K562 (cell line): ENCODE data around the gene STX2. TPM values are rescaled to one million over a fixed set of nuclear protein-coding genes. Genes with fewer than 3 reads are reported as not detected.
A peak's percentile ranks its signal among the peaks of the same experiment; 100 is the strongest.

ENCODE experiments used
- ETV1 ChIP-seq: fragments of 450-650 bp; conservative IDR thresholded peaks from 2 replicates; pipeline ENCODE4 v1.6.1; 2016; ENCODE audit warnings: missing genetic modification characterization, control low read depth, low read depth, missing compliant biosample characterization
- GABPB2 ChIP-seq: fragments of 250-450 bp; sonication (Bioruptor Pico); conservative IDR thresholded peaks from 2 replicates; pipeline ENCODE4 v1.5.1; 2021; ENCODE audit warnings: mild to moderate bottlenecking
- HDAC1 ChIP-seq, 2 experiments: fragments of 450-650 bp; IDR thresholded peaks; 2 replicates each; pipeline ENCODE4 v1.6.1; 2016 to 2017; ENCODE audit warnings: inconsistent platforms in 1 of 2, mild to moderate bottlenecking in 1 of 2, moderate library complexity in 1 of 2
- MEF2D ChIP-seq: conservative IDR thresholded peaks from 2 replicates; pipeline ENCODE4 v1.6.1; 2016; ENCODE audit warnings: low read depth, missing genetic modification characterization, missing compliant biosample characterization
- RAD21 ChIP-seq, 2 experiments: fragments of 250-450 bp in 1 of 2; fragments of 450-650 bp in 1 of 2; sonication (Bioruptor Pico) in 1 of 2; formaldehyde crosslinking in 1 of 2; IDR thresholded peaks in 1 of 2; conservative IDR thresholded peaks in 1 of 2; 2 replicates each; pipeline versions ENCODE4 v1.4.0 to v1.8.0; 2020 to 2022; ENCODE audit warnings: mild to moderate bottlenecking in 2 of 2, moderate library complexity in 1 of 2
- RBM25 ChIP-seq: fragments of 200-400 bp; formaldehyde crosslinking; IDR thresholded peaks from 2 replicates; pipeline ENCODE4 v1.6.1; 2018; ENCODE audit warnings: low read length, low read depth, moderate library complexity; ENCODE audit not compliant: severe bottlenecking
- RFX1 ChIP-seq: fragments of 450-650 bp; IDR thresholded peaks from 2 replicates; pipeline ENCODE4 v1.6.1; 2016; ENCODE audit warnings: mild to moderate bottlenecking, moderate library complexity
- SRSF3 ChIP-seq: fragments of 200-400 bp; formaldehyde crosslinking; IDR thresholded peaks from 2 replicates; pipeline ENCODE4 v1.6.1; 2016; ENCODE audit warnings: mild to moderate bottlenecking, low read length, moderate library complexity; ENCODE audit not compliant: insufficient read depth
- WHSC1 ChIP-seq: IDR thresholded peaks from one replicate; pipeline ENCODE4 v1.6.1; 2012; ENCODE audit warnings: low read length, control low read depth, inconsistent platforms
- ZFX ChIP-seq: sonication (generic); formaldehyde crosslinking; IDR thresholded peaks from 2 replicates; pipeline ENCODE4 v1.8.0; 2022; ENCODE audit warnings: mild to moderate bottlenecking, missing genetic modification reagents, moderate library complexity
- ZNF57 ChIP-seq: fragments of 450-650 bp; formaldehyde crosslinking; IDR thresholded peaks from 2 replicates; pipeline ENCODE4 v1.4.0; 2020; ENCODE audit warnings: mild to moderate bottlenecking, moderate library complexity
- ZNF77 ChIP-seq: fragments of 250-450 bp; sonication (Bioruptor Pico); IDR thresholded peaks from 2 replicates; pipeline ENCODE4 v1.5.0; 2020
- polyA plus RNA-seq, 8 experiments: library from polyadenylated mRNA; depleted of rRNA in 4 of 8; stranded (reverse) in 5 of 8; unstranded in 3 of 8; fragments of >200 nt; fragmentation: Nextera tagmentation in 2 of 8; fragmentation: Illumina TruSeq in 1 of 8; extraction: Ambion mirVana in 2 of 8; extraction: Trizol in 1 of 8; gene quantifications; 2 replicates each; pipeline versions ENCODE4 v1.2.1 to v1.2.3, GENCODE V29; 2011 to 2014; ENCODE audit warnings: inconsistent platforms in 1 of 8, missing spikeins in 1 of 8
- total RNA-seq, 7 experiments: library from RNA; depleted of rRNA in 6 of 7; stranded (reverse); fragments of >200 nt in 6 of 7; fragmentation: Illumina TruSeq in 2 of 7; extraction: Trizol in 2 of 7; gene quantifications; 2 replicates each; pipeline versions ENCODE4 v1.2.1 to v1.2.3, GENCODE V29; 2011 to 2021; ENCODE audit warnings: low replicate concordance in 1 of 7
- TF ChIP-seq, protein P1 (sequence below): fragments of 250-450 bp; sonication (Bioruptor Pico); IDR thresholded peaks from 2 replicates; pipeline ENCODE4 v1.5.0; 2021
- TF ChIP-seq, protein P2 (sequence below): fragments of 450-650 bp; IDR thresholded peaks from 2 replicates; pipeline ENCODE4 v1.6.1; 2016; ENCODE audit warnings: borderline replicate concordance
- TF ChIP-seq, protein P3 (sequence below): conservative IDR thresholded peaks from 2 replicates; pipeline ENCODE4 v1.6.1; 2011; ENCODE audit warnings: low read depth, mild to moderate bottlenecking, low read length; ENCODE audit not compliant: control insufficient read depth
- TF ChIP-seq, protein P4 (sequence below): fragments of 450-650 bp; conservative IDR thresholded peaks from 2 replicates; pipeline ENCODE4 v1.6.1; 2016; ENCODE audit warnings: missing genetic modification characterization, low read depth, mild to moderate bottlenecking, control low read depth, missing compliant biosample characterization
- TF ChIP-seq, protein P5 (sequence below): fragments of 450-650 bp; formaldehyde crosslinking; IDR thresholded peaks from 2 replicates; pipeline ENCODE4 v1.4.0; 2020; ENCODE audit warnings: mild to moderate bottlenecking
- TF ChIP-seq, protein P6 (sequence below): fragments of 250-450 bp; sonication (Bioruptor Pico); IDR thresholded peaks from 2 replicates; pipeline ENCODE4 v1.5.0; 2021; ENCODE audit warnings: mild to moderate bottlenecking, borderline replicate concordance

STX2 gene
- total and polyA plus RNA-seq, 9 of the 15 experiments (the other 6 are each of a cell fraction or from before 2014, with no cell fraction given) = 22.2 to 54.6 (median 30.8) TPM

DNA sequence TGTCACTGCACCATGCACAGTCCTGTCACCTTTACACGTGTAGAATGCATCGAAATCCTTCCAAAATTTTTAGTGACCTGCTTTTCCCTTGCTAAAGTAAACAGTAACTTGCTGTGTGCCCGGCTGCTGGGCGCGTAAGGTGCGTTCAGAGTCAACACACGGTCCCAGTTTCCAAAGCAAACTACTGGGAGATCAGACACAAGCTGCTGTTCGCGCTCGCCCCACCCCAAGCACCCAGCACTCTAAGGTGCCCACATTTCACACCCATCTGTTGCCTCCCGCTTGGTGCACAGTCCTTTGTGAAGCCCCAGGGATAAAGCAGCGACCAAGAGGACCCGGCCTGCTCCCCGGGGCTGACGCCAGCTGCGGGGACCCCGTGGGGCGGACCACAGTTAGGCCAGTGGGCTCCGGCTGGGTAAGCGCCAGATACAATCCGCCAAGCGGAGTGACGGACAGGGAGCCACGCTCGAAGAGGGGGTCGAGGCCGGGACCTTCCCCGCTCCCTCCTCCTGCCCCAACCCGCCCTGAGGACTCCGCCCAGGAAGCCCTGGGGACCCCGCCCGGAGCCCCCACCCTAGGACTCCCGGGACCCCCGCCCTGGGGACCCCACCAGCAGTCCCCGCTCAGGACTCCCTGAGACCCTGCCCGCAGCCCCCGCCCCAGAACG lies 633 bp downstream of the STX2 start (continued):
- no peak for TF ChIP-seq MEF2D
- TF ChIP-seq HDAC1 (IDR thresholded peaks at IDR 0.05) = 0 out of 4 replicates have a peak, but pooled peaks of 1 of the 2 experiments have one; percentile 60
- no peak for TF ChIP-seq ETV1 (tag)
- TF ChIP-seq, protein P1, sequence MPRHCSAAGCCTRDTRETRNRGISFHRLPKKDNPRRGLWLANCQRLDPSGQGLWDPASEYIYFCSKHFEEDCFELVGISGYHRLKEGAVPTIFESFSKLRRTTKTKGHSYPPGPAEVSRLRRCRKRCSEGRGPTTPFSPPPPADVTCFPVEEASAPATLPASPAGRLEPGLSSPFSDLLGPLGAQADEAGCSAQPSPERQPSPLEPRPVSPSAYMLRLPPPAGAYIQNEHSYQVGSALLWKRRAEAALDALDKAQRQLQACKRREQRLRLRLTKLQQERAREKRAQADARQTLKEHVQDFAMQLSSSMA (CRISPR knock-in tag) = no peak
- no peak for TF ChIP-seq RAD21 (CRISPR knock-in tag; conservative IDR thresholded peaks at IDR 0.05 in 1 of 2, IDR thresholded peaks at IDR 0.05 in 1 of 2)
- TF ChIP-seq, protein P2, sequence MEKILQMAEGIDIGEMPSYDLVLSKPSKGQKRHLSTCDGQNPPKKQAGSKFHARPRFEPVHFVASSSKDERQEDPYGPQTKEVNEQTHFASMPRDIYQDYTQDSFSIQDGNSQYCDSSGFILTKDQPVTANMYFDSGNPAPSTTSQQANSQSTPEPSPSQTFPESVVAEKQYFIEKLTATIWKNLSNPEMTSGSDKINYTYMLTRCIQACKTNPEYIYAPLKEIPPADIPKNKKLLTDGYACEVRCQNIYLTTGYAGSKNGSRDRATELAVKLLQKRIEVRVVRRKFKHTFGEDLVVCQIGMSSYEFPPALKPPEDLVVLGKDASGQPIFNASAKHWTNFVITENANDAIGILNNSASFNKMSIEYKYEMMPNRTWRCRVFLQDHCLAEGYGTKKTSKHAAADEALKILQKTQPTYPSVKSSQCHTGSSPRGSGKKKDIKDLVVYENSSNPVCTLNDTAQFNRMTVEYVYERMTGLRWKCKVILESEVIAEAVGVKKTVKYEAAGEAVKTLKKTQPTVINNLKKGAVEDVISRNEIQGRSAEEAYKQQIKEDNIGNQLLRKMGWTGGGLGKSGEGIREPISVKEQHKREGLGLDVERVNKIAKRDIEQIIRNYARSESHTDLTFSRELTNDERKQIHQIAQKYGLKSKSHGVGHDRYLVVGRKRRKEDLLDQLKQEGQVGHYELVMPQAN = peak; percentile 58; the same call in 1 of the 2 replicates
- no peak for TF ChIP-seq GABPB2 (CRISPR knock-in tag)
- peak; percentile 46; the same call in 1 of the 2 replicates for TF ChIP-seq ZFX (CRISPR knock-in tag)
- TF ChIP-seq ZNF77 (CRISPR knock-in tag) = no peak
- TF ChIP-seq, protein P3, sequence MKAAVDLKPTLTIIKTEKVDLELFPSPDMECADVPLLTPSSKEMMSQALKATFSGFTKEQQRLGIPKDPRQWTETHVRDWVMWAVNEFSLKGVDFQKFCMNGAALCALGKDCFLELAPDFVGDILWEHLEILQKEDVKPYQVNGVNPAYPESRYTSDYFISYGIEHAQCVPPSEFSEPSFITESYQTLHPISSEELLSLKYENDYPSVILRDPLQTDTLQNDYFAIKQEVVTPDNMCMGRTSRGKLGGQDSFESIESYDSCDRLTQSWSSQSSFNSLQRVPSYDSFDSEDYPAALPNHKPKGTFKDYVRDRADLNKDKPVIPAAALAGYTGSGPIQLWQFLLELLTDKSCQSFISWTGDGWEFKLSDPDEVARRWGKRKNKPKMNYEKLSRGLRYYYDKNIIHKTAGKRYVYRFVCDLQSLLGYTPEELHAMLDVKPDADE = no peak
- TF ChIP-seq, protein P4, sequence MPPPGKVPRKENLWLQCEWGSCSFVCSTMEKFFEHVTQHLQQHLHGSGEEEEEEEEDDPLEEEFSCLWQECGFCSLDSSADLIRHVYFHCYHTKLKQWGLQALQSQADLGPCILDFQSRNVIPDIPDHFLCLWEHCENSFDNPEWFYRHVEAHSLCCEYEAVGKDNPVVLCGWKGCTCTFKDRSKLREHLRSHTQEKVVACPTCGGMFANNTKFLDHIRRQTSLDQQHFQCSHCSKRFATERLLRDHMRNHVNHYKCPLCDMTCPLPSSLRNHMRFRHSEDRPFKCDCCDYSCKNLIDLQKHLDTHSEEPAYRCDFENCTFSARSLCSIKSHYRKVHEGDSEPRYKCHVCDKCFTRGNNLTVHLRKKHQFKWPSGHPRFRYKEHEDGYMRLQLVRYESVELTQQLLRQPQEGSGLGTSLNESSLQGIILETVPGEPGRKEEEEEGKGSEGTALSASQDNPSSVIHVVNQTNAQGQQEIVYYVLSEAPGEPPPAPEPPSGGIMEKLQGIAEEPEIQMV (tag) = peak; percentile 51; the same call in 1 of the 2 replicates
- TF ChIP-seq ZNF57 (CRISPR knock-in tag) = no peak
- TF ChIP-seq, protein P5, sequence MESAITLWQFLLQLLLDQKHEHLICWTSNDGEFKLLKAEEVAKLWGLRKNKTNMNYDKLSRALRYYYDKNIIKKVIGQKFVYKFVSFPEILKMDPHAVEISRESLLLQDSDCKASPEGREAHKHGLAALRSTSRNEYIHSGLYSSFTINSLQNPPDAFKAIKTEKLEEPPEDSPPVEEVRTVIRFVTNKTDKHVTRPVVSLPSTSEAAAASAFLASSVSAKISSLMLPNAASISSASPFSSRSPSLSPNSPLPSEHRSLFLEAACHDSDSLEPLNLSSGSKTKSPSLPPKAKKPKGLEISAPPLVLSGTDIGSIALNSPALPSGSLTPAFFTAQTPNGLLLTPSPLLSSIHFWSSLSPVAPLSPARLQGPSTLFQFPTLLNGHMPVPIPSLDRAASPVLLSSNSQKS (CRISPR knock-in tag) = no peak
- TF ChIP-seq RBM25 = no peak
- TF ChIP-seq, protein P6, sequence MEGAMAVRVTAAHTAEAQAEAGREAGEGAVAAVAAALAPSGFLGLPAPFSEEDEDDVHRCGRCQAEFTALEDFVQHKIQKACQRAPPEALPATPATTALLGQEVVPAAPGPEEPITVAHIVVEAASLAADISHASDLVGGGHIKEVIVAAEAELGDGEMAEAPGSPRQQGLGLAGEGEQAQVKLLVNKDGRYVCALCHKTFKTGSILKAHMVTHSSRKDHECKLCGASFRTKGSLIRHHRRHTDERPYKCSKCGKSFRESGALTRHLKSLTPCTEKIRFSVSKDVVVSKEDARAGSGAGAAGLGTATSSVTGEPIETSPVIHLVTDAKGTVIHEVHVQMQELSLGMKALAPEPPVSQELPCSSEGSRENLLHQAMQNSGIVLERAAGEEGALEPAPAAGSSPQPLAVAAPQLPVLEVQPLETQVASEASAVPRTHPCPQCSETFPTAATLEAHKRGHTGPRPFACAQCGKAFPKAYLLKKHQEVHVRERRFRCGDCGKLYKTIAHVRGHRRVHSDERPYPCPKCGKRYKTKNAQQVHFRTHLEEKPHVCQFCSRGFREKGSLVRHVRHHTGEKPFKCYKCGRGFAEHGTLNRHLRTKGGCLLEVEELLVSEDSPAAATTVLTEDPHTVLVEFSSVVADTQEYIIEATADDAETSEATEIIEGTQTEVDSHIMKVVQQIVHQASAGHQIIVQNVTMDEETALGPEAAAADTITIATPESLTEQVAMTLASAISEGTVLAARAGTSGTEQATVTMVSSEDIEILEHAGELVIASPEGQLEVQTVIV (CRISPR knock-in tag) = no peak
- TF ChIP-seq RFX1 = no peak
- TF ChIP-seq SRSF3 = no peak
- no peak for TF ChIP-seq WHSC1
